ENCODE data around the gene GKAP1. TPM values are rescaled to one million over a fixed set of nuclear protein-coding genes. Genes with fewer than 3 reads are reported as not detected.
"Not testable (repeated sequence)": the region's sequence is repeated elsewhere in the genome, so short reads cannot be mapped to it uniquely, and the experiment has no call there.

GKAP1 gene
- total RNA-seq, 1 donor from 2014 or later, result 1.5 TPM

DNA sequence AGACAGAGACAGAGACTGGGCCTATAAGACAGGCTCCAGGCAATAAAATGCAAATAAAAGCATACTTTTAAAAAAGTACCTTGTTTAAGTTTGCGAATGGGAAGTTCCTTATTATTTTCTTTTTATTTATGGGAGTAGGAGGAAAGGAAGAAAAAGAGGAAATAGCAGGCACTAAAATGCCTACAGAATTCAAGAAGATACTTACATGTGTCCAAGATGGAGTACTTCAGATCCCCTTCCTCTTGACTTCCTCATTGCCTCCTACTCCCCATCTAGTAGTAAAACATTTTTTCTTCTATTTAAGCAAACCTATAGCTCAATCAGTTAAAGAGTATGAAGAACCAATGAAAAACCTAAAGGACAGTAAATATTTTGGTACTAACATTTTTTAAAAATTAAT, 24.8 kb downstream of the GKAP1 start:
- Mint-ChIP-seq H3K4me3 (no peak overlapping the region), H3K9me3 (no peaks in the 10 kb centered on the region), H3K36me3 (ENCODE audit: low read depth) (peaks cover 1% of the 10 kb centered on the region), H3K27me3 (ENCODE audit: insufficient read depth) (no peaks in the 10 kb centered on the region), H3K4me1 (ENCODE audit: low read depth) (no peaks in the 10 kb centered on the region), H3K27ac (no peak overlapping the region)
- DNase-seq (ENCODE audit: low spot score), result no peak
- intact Hi-C loops (cut with micrococcal nuclease), result no loop called here

DNA sequence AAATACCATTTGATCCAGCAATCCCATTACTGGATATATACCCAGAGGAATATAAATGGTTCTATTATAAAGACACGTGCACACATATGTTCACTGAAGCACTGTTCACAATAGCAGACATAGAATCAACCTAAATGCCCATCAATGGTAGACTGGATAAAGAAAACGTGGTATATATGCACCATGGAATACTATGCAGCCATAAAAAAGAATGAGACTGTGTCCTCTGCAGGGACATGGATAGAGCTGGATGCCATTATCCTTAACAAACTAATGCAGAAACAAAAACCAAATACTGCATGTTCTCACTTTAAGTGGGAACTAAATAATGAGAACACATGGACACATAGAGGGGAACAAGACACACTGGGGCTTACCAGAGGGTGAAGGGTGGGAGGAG, 39.4 kb downstream of the GKAP1 start:
- Mint-ChIP-seq H3K27me3 (ENCODE audit: insufficient read depth) (no peaks in the 10 kb centered on the region), H3K4me3 (no peak overlapping the region), H3K36me3 (ENCODE audit: low read depth) (no peaks in the 10 kb centered on the region)

DNA sequence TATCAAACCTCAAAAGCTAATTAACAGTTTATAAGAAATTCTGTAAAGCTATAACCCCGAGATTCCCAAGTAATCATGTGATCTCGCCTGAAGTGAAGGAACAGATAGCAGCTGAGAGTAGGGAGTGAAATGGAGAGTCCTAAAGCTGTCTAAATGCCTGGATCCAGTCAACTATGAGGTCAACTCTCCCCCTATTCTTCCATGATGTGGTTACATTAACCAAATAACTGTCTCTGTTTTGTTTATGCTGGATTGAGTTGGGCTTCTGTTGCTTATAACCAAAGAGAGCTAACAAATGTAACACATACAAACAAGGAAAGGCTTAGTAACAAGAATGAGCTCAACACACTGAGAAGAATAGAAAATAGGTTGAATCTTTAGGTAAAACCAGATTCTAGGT, 41.6 kb downstream of the GKAP1 start:
- no peaks in the 10 kb centered on the region for H3K9me3 Mint-ChIP-seq
- no peak for DNase-seq (ENCODE audit: low spot score)
- intact Hi-C loops (cut with micrococcal nuclease), result no loop called here
- no peak overlapping the region for H3K4me3 Mint-ChIP-seq
- H3K27me3 Mint-ChIP-seq (ENCODE audit: insufficient read depth), result no peaks in the 10 kb centered on the region
- no peak overlapping the region for H3K27ac Mint-ChIP-seq
- H3K36me3 Mint-ChIP-seq (ENCODE audit: low read depth), result no peaks in the 10 kb centered on the region
- no peaks in the 10 kb centered on the region for H3K4me1 Mint-ChIP-seq (ENCODE audit: low read depth)

More for the DNA sequence above, 39.4 kb downstream of the GKAP1 start:
- intact Hi-C loops (cut with micrococcal nuclease), result no loop called here
- H3K9me3 Mint-ChIP-seq, result no peaks in the 10 kb centered on the region
- no peaks in the 10 kb centered on the region for H3K4me1 Mint-ChIP-seq (ENCODE audit: low read depth)
- H3K27ac Mint-ChIP-seq, result no peak overlapping the region
- no peak for DNase-seq (ENCODE audit: low spot score)

DNA sequence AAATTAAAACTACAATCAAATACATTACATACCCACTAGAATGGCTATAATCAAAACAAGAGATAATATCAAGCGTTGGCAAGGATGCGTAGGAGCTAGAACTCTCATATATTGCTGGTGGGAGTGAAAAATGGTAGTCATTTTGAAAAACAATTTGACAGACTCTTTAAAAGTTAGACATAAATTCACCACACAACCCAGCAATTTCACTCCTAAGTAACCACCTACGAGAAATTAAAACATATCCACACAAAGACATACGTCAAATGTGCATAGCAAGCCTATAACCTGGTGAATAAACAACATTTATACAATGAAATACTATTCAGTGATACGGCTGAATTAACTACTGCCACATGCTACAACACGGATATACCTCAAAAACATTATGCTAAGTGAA, 44.7 kb downstream of the GKAP1 start:
- no peak for DNase-seq (ENCODE audit: low spot score)
- no peak overlapping the region for H3K27ac Mint-ChIP-seq
- H3K4me3 Mint-ChIP-seq, result no peak overlapping the region
- intact Hi-C loops (cut with micrococcal nuclease), result no loop called here
- no peaks in the 10 kb centered on the region for H3K4me1 Mint-ChIP-seq (ENCODE audit: low read depth)
- no peaks in the 10 kb centered on the region for H3K27me3 Mint-ChIP-seq (ENCODE audit: insufficient read depth)
- no peaks in the 10 kb centered on the region for H3K36me3 Mint-ChIP-seq (ENCODE audit: low read depth)
- no peaks in the 10 kb centered on the region for H3K9me3 Mint-ChIP-seq

DNA sequence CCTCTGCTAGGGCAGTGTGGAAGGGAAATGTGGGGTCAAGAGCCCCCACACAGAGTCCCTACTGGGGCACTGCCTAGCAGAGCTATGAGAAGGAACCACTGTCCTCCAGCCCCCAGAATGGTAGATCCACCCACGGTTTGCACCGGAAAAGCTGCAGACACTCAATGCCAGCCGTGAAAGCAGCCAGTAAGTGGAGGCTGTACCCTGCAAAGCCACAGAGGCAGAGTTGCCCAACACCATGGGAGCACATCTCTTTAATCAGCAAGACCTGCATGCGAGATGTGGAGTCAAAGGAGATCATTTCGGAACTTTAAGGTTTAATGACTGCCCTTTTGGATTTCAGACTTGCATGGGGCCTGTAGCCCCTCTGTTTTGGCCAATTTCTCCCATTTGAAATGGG, 52.2 kb downstream of the GKAP1 start:
- peaks cover 11% of the 10 kb centered on the region for H3K9me3 Mint-ChIP-seq
- intact Hi-C loops (cut with micrococcal nuclease), result no loop called here
- no peak overlapping the region for H3K4me3 Mint-ChIP-seq
- H3K36me3 Mint-ChIP-seq (ENCODE audit: low read depth), result no peaks in the 10 kb centered on the region
- no peak overlapping the region for H3K27ac Mint-ChIP-seq
- H3K4me1 Mint-ChIP-seq (ENCODE audit: low read depth), result no peaks in the 10 kb centered on the region
- DNase-seq (ENCODE audit: low spot score), result no peak
- H3K27me3 Mint-ChIP-seq (ENCODE audit: insufficient read depth), result peaks cover 1% of the 10 kb centered on the region

DNA sequence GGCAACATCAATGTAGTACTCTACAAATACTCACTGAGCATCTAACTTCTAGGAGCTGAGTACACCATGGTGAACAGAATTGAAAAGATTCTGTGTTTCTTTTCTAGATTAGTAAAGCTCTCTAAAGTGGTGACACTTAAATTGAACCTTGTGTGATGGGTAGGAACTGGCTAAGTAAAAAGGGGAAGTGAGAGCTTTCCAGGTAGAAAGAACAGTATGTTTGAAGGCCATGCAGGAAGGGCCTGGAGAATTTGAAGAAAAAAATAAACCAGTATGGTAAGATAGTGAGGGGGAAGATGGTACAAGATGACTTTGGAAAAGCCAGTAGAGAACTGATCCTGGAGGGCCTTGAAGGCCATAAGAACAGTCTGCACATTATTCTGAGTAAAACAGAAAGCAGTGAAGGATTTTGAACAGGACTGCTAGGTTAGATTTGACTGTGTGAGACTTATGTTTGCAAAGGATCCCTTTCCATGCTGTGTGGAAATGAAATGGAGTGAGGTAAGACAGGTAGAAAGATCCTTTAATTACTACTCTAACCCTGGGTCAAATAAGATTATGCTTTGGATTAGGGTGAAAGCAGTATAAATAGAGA, 63.1 kb downstream of the GKAP1 start:
- intact Hi-C loops (cut with micrococcal nuclease), result no loop called here
- no peak for DNase-seq (ENCODE audit: low spot score)
- Mint-ChIP-seq H3K4me3 (no peak overlapping the region), H3K27ac (no peak overlapping the region), H3K9me3 (no peaks in the 10 kb centered on the region), H3K4me1 (ENCODE audit: low read depth) (peaks cover 6% of the 10 kb centered on the region), H3K36me3 (ENCODE audit: low read depth) (no peaks in the 10 kb centered on the region), H3K27me3 (ENCODE audit: insufficient read depth) (no peaks in the 10 kb centered on the region)

DNA sequence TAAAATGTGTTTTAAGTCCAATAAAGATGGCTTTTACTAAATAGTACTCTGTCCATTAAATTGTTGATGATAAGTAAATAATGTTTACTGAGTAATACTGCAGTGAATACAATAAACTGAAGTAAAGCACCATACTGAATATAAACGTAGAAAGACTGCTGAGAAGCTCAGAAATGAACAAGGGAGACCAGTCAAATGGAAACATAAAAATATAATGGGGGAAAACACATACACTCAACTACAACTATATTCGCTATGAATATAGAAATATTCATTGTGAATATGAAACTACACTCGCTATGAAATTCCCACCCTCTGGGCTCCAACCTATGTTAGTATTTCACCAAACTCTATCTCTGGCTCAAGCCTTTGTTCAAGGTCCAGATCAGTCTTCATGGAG, 67.9 kb downstream of the GKAP1 start:
- no peaks in the 10 kb centered on the region for H3K36me3 Mint-ChIP-seq (ENCODE audit: low read depth)
- H3K4me1 Mint-ChIP-seq (ENCODE audit: low read depth), result peaks cover 3% of the 10 kb centered on the region
- H3K27me3 Mint-ChIP-seq (ENCODE audit: insufficient read depth), result no peaks in the 10 kb centered on the region
- H3K27ac Mint-ChIP-seq, result no peak overlapping the region
- no peak overlapping the region for H3K4me3 Mint-ChIP-seq
- intact Hi-C loops (cut with micrococcal nuclease), result no loop called here
- DNase-seq (ENCODE audit: low spot score), result no peak
- no peaks in the 10 kb centered on the region for H3K9me3 Mint-ChIP-seq

DNA sequence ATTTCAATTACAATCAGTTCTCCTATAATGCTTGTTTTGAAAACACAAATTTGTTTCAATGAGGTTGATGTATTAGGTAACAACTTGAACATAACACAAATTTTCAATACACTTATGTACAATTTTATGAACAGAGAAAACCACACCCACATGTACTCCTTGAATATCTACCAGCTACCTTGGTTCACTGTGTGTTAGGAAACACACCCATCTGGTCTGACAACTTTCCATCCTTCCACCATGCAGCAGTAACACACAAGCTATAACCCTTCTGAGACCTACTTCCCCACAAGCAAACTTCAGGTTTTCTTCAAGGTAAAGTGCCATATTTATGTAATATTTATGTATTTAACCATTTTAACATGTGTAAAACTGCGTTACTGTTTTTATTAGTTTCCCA, 73.4 kb downstream of the GKAP1 start:
- Mint-ChIP-seq H3K27ac (no peak overlapping the region), H3K27me3 (ENCODE audit: insufficient read depth) (no peaks in the 10 kb centered on the region), H3K36me3 (ENCODE audit: low read depth) (no peaks in the 10 kb centered on the region), H3K4me3 (no peak overlapping the region), H3K4me1 (ENCODE audit: low read depth) (no peaks in the 10 kb centered on the region), H3K9me3 (no peaks in the 10 kb centered on the region)
- intact Hi-C loops (cut with micrococcal nuclease), result no loop called here
- no peak for DNase-seq (ENCODE audit: low spot score)

DNA sequence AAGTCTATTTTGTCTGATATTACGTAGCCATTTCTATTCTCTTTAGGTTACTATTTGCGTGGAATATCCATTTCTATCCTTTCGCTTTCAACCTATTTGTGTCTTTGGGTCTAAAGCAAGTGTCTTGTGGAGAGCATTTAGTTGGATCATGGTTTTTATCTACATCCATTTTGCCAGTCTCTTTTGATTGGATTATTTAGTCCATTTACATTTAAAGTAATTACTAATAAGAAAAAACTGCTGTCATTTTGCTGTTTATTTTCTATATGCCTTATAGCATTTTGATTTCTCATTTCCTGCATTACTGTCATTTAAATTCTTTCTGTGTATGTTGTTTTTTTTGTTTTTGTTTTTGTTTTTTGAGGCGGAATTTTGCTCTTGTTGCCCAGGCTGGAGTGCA, 83.8 kb downstream of the GKAP1 start:
- Mint-ChIP-seq H3K27me3 (ENCODE audit: insufficient read depth) (peaks cover 6% of the 10 kb centered on the region), H3K4me3 (no peak overlapping the region), H3K4me1 (ENCODE audit: low read depth) (peaks cover 9% of the 10 kb centered on the region), H3K27ac (no peak overlapping the region), H3K36me3 (ENCODE audit: low read depth) (no peaks in the 10 kb centered on the region), H3K9me3 (no peaks in the 10 kb centered on the region)
- intact Hi-C loops (cut with micrococcal nuclease), result no loop called here
- no peak for DNase-seq (ENCODE audit: low spot score)

DNA sequence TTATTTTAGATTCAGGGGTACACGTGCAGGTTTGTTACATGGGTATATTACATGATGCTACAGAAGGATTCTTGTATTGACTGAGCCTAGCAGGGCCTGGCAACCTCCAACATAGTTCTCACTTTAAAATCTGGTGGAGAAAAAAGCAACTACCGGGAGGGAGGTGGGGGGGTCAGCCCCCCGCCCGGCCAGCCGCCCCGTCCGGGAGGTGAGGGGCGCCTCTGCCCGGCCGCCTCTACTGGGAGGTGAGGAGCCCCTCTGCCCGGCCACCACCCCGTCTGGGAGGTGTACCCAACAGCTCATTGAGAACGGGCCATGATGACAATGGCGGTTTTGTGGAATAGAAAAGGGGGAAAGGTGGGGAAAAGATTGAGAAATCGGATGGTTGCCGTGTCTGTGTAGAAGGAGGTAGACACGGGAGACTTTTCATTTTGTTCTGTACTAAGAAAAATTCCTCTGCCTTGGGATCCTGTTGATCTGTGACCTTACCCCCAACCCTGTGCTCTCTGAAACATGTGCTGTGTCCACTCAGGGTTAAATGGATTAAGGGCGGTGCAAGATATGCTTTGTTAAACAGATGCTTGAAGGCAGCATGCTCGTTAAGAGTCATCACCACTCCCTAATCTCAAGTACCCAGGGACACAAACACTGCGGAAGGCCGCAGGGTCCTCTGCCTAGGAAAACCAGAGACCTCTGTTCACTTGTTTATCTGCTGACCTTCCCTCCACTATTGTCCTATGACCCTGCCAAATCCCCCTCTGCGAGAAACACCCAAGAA, 88.8 kb downstream of the GKAP1 start:
- intact Hi-C loops (cut with micrococcal nuclease); DNase-seq (ENCODE audit: low spot score): not testable (repeated sequence)

DNA sequence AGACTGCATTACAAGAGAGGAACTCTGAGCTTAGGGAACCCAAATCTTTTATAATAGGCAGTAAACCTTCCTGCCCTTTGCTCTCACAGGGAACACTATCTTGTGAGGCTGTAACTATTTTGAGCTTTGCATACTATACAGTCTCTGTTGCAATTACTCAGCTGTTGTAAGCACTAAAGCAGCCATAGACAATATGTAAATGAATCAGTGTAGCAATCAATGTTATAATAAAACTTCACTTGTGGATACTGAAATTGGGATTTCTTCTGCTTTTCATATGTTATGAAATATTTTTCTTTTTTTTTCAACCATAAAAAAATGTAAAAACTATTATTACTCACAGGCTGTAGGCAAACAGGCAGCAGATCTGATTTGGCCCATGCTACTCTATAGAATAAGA, 93.1 kb downstream of the GKAP1 start:
- Mint-ChIP-seq H3K27ac (no peak overlapping the region), H3K27me3 (ENCODE audit: insufficient read depth) (peaks cover 3% of the 10 kb centered on the region), H3K4me1 (ENCODE audit: low read depth) (no peaks in the 10 kb centered on the region), H3K4me3 (no peak overlapping the region), H3K36me3 (ENCODE audit: low read depth) (no peaks in the 10 kb centered on the region), H3K9me3 (peaks cover 3% of the 10 kb centered on the region)
- no peak for DNase-seq (ENCODE audit: low spot score)
- intact Hi-C loops (cut with micrococcal nuclease), result no loop called here

More for the DNA sequence above, 88.8 kb downstream of the GKAP1 start:
- H3K27me3 Mint-ChIP-seq (ENCODE audit: insufficient read depth); H3K4me1 Mint-ChIP-seq (ENCODE audit: low read depth); H3K36me3 Mint-ChIP-seq (ENCODE audit: low read depth); H3K9me3 Mint-ChIP-seq; H3K27ac Mint-ChIP-seq; H3K4me3 Mint-ChIP-seq: not testable (repeated sequence)

DNA sequence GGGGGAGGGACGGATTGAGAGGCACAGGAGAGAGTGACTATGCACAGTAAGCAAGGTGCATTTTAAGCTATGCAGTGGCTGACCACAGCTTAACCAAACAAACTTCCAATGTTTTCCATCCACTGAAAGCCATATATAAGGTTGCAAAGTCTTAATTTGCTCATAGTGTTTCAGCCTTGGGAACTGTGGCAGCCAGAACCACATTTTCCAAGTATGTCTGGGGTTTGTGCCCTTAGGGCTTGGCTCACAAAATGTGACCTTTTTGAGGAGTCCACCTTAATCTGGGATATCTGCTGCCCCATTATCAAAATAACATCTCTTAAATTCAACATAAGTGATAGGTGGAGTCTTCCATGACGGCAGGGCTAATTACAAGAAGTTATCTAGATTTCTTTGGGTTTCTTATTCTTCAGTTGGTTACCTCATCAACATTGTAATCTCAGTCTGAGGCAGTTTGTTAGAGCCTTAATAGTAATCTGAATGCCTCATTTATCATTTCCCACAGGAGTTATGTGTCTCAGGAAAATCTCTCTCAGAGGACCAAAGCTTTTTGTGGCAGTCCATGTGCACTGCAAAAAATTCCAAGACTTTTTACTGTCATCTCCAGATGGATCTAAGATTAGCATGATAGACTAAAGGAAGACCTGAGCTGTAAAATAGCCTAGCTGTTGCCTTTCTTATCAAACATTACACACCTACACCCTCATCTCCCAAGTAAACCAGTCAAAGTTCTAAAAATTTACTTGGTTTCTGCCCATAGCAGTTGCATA, 94.7 kb downstream of the GKAP1 start:
- H3K9me3 Mint-ChIP-seq, result peaks cover 3% of the 10 kb centered on the region
- no peak overlapping the region for H3K27ac Mint-ChIP-seq
- no peak for DNase-seq (ENCODE audit: low spot score)
- no peak overlapping the region for H3K4me3 Mint-ChIP-seq
- intact Hi-C loops (cut with micrococcal nuclease), result no loop called here
- H3K27me3 Mint-ChIP-seq (ENCODE audit: insufficient read depth), result peaks cover 3% of the 10 kb centered on the region
- no peaks in the 10 kb centered on the region for H3K4me1 Mint-ChIP-seq (ENCODE audit: low read depth)
- no peaks in the 10 kb centered on the region for H3K36me3 Mint-ChIP-seq (ENCODE audit: low read depth)

DNA sequence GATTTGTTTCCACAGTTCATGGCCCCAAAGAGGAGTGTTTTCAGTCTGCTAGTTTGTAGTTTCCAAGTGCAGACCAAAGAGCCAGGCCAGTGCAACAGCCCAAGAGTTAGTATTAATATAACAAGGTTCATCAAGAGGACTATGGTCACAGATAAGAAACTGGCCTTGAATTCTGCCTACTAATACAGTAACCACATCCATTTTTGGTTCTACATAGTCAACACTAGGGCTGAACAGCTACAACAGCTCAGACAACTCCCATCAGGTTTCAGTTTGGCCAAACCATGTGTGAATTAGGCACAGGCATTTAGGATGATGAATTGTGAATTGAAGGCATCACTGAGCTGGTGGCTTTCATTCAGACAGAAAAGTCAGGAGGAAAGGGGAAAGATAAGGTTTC, 96.1 kb downstream of the GKAP1 start:
- Mint-ChIP-seq H3K4me1 (ENCODE audit: low read depth) (no peaks in the 10 kb centered on the region), H3K27ac (no peak overlapping the region)
- intact Hi-C loops (cut with micrococcal nuclease), result no loop called here

More for the DNA sequence above, 96.1 kb downstream of the GKAP1 start:
- Mint-ChIP-seq H3K4me3 (no peak overlapping the region), H3K36me3 (ENCODE audit: low read depth) (no peaks in the 10 kb centered on the region), H3K27me3 (ENCODE audit: insufficient read depth) (peaks cover 6% of the 10 kb centered on the region), H3K9me3 (peaks cover 3% of the 10 kb centered on the region)
- DNase-seq (ENCODE audit: low spot score), result no peak
